DOHH2 (cell line): ENCODE results near the gene TRHDE.

Source experiments
- CTCF ChIP-seq: fragments of 200-600 bp; sonication (generic); IDR thresholded peaks from one replicate; pipeline ENCODE4 v1.5.1; 2014; ENCODE audit warnings: antibody characterized with exemption, mild to moderate bottlenecking, low read depth, low read length; ENCODE audit not compliant: poor library complexity, severe bottlenecking
- EZH2phosphoT487 ChIP-seq: fragments of 200-600 bp; sonication (generic); IDR thresholded peaks from 2 replicates; pipeline ENCODE4 v1.6.1; 2017; ENCODE audit warnings: borderline replicate concordance, mild to moderate bottlenecking, antibody characterized with exemption, low read length, moderate library complexity, mixed read lengths

DNA sequence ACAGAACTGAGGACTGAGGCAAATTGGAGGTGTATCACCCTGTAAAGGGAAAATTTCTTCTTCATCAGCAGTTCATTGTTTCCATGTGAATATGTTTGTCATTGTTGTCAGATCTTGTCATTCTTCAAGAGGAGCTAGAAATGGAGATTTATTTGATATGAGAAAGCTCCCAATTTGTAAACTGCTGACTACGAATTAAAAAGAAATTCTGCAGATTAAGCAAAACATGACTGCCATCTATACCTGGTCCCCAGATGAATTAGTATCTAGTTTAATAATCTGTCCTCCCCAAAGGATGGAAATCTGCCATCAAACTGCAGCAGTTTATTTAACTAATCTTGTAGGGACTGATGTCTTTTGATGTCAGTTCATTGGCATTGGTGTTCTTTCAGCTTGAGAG lies 162.8 kb downstream of the TRHDE start:
- TF ChIP-seq CTCF (no peak), EZH2phosphoT487 (no peak)
